Aorta (tissue), 5 donors: ENCODE measurements around the gene POLR2H. TPM values are rescaled to one million over a fixed set of nuclear protein-coding genes. Genes with fewer than 3 reads are reported as not detected.

Experiments
- ATAC-seq: fragments of 200-7000 bp; cut with Tn5 transposase; one replicate; pipeline ENCODE4 v1.9.1; 2022; ENCODE audit warnings: moderate library complexity; ENCODE audit not compliant: low FRiP score
- DNase-seq, 2 donors: peaks; one replicate each; pipeline ENCODE4 v3.0.0-alpha.2; 2020
- H3K27ac ChIP-seq, 2 donors: one replicate each; pipeline ENCODE4 v1.5.1; 2013; ENCODE audit warnings: low read length in 2 of 2, mild to moderate bottlenecking in 2 of 2, moderate library complexity in 2 of 2, control low read depth in 1 of 2, inconsistent platforms in 1 of 2, low read depth in 1 of 2
- H3K27me3 ChIP-seq, 2 donors: one replicate each; pipeline ENCODE4 v1.6.1; 2013; ENCODE audit warnings: control low read depth in 1 of 2, low read length in 1 of 2, mild to moderate bottlenecking in 1 of 2, moderate library complexity in 1 of 2; ENCODE audit not compliant: insufficient read depth in 2 of 2, control insufficient read depth in 1 of 2
- H3K36me3 ChIP-seq, 2 donors: one replicate each; pipeline ENCODE4 v1.6.1; 2013; ENCODE audit warnings: control low read depth in 1 of 2, low read length in 1 of 2, mild to moderate bottlenecking in 1 of 2; ENCODE audit not compliant: insufficient read depth in 2 of 2, control insufficient read depth in 1 of 2
- H3K4me1 ChIP-seq, 2 donors: one replicate each; pipeline ENCODE4 v1.6.1; 2013; ENCODE audit warnings: low read length in 2 of 2, control low read depth in 1 of 2, mild to moderate bottlenecking in 1 of 2, moderate library complexity in 1 of 2; ENCODE audit not compliant: insufficient read depth in 2 of 2, control insufficient read depth in 1 of 2
- H3K4me3 ChIP-seq, 2 donors: one replicate each; pipeline ENCODE4 v1.5.1; 2013; ENCODE audit warnings: low read length in 2 of 2, control low read depth in 1 of 2, mild to moderate bottlenecking in 1 of 2
- H3K9me3 ChIP-seq: one replicate; pipeline ENCODE4 v1.6.1; 2013; ENCODE audit warnings: mild to moderate bottlenecking, low read length; ENCODE audit not compliant: control insufficient read depth
- WGBS, 2 donors: extraction: QIAGEN DNeasy Blood & Tissue Kit; methylation state at CpG; one replicate each; pipeline ENCODE4 v1.1.7; 2013; 5-methylcytosine and 5-hydroxymethylcytosine counted together
- intact Hi-C, 2 donors: fragments of 100-400 bp; cut with DNase I; formaldehyde crosslinking; loops; one replicate each; pipeline versions ENCODE4 v1.14.2 to v1.15.0; 2022
- polyA plus RNA-seq, 2 donors: library from polyadenylated mRNA; stranded (reverse); fragments of 200-250 nt; gene quantifications; one replicate each; pipeline ENCODE4 v1.2.3, GENCODE V29; 2013
- total RNA-seq, 2 donors: library from RNA; stranded (reverse); fragmentation: NEBNext Ultra II Directional; extraction: Animal tissue kit (Norgen Biotek cat#: 25700); gene quantifications; one replicate each; pipeline ENCODE4 v1.2.1, GENCODE V29; 2021
- donor health status: healthy with polysubstance abuse.
- donor health status: Bipolar disorder and iron deficiency.
- donor health status: DM: no; HTN: no; CAD: no.
- donor health status: DM: no; HTN: no; CAD: no.
- donor health status: DM: yes; HTN: yes; CAD: no.

POLR2H gene
- total and polyA plus RNA-seq, 4 donors, result 43.9 to 151 (median 57.3) TPM

DNA sequence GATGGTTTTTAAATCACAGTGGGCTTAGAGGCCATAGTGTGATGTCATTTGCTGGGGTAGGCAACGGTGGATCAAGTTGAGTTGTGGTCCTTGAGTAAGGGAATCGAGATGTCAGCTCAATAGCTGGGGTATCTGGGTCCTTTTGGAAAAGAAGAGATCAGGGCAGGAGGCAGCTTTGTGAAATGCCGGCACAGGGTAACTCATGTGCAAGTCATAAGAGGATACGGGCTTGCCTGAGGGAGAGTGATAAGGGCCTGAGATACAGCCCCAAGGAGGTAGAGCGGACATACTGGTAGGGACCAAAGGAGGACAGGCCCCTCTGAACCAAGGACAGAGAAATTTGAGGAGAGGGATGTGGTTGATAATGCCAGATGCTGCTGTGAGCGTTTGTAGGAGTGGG, 28.3 kb upstream of the POLR2H start:
- Histone ChIP-seq H3K36me3 (peaks cover 8% of the 10 kb centered on the region in 2 donors), H3K4me3 (no peak overlapping the region), H3K27me3 (no peaks in the 10 kb centered on the region), H3K4me1 (no peaks in the 10 kb centered on the region), H3K27ac (peak overlapping the region in 1 of 2 donors; percentile 12), H3K9me3 (no peaks in the 10 kb centered on the region)
- WGBS, 2 donors, result 76 to 78% methylated on average over 6 of the region's 6 CpGs
- intact Hi-C loops, result no loop called here
- DNase-seq, result no peak
- ATAC-seq, result no peak

DNA sequence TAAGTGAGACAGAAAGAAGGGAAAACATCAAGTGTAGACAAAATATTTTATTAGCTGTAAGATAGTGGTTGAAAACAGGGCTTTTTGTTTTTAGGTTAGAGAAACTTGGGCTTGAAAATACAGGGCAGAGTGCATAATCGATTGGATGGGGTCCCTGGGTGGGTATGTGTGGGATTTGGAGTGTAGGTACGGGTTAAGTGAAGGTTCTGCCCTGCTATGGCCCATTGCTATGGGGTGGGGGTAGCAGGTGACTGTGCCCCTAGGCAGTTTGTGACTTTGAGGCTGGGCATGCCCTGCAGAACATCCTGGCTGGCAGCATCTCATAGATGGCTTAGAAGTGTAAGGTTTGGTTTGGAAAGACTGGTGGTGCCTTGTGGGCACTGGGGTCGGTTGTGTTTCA, 27.8 kb upstream of the POLR2H start:
- ATAC-seq, result no peak
- 77 to 78% methylated on average over 3 of the region's 3 CpGs for WGBS, 2 donors
- Histone ChIP-seq H3K4me1 (no peaks in the 10 kb centered on the region), H3K36me3 (peaks cover 4 to 8% of the 10 kb centered on the region in 2 donors), H3K27ac (peak overlapping the region in 1 of 2 donors; percentile 7), H3K27me3 (no peaks in the 10 kb centered on the region), H3K9me3 (no peaks in the 10 kb centered on the region), H3K4me3 (no peak overlapping the region)
- intact Hi-C loops, result loop anchor here (2.0 kb wide), 1 partner anchor 13 kb away; no protein-coding TSS in a partner anchor
- no peak for DNase-seq

DNA sequence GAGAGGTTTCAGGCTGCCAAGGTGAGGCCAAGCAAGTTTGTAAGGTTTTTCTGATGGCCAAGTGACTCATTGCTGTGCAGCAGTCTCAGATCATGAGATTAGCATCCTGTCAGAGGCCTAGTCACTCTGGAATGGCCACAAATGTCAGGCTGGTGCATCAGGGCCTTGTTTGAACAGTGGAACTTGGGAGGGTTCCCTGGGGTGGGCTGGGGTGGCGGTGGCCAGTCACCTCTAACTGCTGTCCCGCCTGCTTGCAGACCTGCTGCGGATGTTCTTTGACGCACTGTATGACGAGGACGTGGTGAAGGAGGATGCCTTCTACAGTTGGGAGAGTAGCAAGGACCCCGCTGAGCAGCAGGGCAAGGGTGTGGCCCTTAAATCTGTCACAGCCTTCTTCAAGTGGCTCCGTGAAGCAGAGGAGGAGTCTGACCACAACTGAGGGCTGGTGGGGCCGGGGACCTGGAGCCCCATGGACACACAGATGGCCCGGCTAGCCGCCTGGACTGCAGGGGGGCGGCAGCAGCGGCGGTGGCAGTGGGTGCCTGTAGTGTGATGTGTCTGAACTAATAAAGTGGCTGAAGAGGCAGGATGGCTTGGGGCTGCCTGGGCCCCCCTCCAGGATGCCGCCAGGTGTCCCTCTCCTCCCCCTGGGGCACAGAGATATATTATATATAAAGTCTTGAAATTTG, 26.9 kb upstream of the POLR2H start:
- DNase-seq (no peak), ATAC-seq (no peak)
- H3K27ac ChIP-seq, result no peak overlapping the region
- no peaks in the 10 kb centered on the region for H3K27me3 ChIP-seq
- peaks cover 2 to 8% of the 10 kb centered on the region in 2 donors for H3K36me3 ChIP-seq
- H3K4me1 ChIP-seq, result no peaks in the 10 kb centered on the region
- intact Hi-C loops, result loop anchor here (2.0 kb wide), 1 partner anchor 14 kb away; no protein-coding TSS in a partner anchor
- H3K9me3 ChIP-seq, result no peaks in the 10 kb centered on the region
- WGBS, 2 donors, result 74% methylated on average over 15 of the region's 15 CpGs
- no peak overlapping the region for H3K4me3 ChIP-seq

DNA sequence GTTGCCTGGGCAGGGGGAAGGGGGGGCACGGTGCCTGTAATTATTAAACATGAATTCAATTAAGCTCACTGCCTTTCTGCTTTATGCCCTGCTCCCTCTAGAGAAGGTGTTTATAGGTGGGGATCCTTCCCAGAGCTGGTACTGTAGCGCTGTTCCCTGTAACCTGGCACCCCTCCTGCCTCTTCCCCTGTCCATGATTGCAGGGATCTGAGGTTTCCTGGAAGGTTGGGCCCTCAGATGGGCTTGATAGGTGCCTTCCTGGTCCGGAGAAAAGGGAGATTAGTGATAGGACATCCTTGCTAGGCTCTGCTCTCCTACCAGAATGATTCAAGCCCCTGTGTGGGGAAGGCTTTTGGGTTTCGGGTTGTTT, 26.2 kb upstream of the POLR2H start:
- Histone ChIP-seq H3K36me3 (peaks cover 2 to 8% of the 10 kb centered on the region in 2 donors), H3K27ac (peak overlapping the region; percentile 71 to 92), H3K4me1 (no peaks in the 10 kb centered on the region), H3K27me3 (no peaks in the 10 kb centered on the region), H3K4me3 (no peak overlapping the region), H3K9me3 (no peaks in the 10 kb centered on the region)
- ATAC-seq (no peak), DNase-seq (no peak)
- WGBS, 2 donors, result 48 to 51% methylated on average over 4 of the region's 4 CpGs
- intact Hi-C loops, result loop anchor here (2.0 kb wide), 1 partner anchor 14 kb away; no protein-coding TSS in a partner anchor

DNA sequence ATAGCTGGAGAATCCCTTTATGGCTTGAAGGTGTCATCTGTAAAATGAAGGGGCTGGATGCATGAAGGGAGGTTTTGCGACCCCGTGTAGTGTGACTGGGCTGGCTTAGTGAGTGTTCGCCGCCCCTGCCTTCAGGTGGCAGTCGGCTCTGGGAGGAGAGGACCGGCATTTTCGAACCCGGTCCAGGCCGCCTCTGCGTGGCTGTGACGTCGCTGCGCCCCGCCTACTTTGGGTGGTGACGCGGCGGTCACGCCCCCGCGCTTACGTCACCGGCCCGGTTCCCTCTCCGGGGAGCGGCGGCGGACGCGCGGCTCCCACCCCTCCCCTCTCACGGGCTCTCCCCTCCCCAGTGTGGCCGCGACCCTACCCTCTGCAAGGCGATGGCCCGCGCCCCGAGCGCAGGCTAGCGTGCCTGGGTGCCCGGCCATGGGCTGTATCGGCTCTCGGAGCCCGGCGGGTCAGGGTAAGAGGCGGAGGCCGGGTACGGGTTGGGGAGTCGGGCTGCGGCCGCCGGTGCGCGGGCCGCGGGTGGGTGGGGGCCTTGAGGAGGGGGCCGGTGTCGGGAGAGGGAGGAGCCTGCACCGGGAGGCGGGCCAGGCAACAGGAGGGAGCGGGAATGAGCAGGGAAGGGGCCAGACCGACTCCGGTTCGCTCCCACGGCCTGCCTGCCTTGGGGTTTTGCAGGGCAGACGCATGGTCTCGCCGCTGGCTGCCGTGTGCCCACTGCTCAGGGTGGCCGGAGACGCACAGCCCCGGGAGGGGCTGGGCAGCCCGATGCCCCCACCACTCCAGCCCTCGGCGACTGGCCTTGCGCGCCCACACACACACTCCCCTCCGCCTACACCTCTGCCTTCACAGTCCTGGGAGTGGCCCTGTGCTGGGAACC, 25.6 kb upstream of the POLR2H start:
- peak overlapping the region; percentile 85 to 93 for H3K27ac ChIP-seq
- 0 to 1% methylated on average over 67 to 77 of the region's 77 CpGs for WGBS, 2 donors
- intact Hi-C loops, result loop anchor here (2.0 kb wide), 1 partner anchor 15 kb away; no protein-coding TSS in a partner anchor
- DNase-seq (peak; percentile 90 to 97), ATAC-seq (peak; percentile 85)
- H3K4me1 ChIP-seq, result no peaks in the 10 kb centered on the region
- peaks cover 2 to 8% of the 10 kb centered on the region in 2 donors for H3K36me3 ChIP-seq
- H3K27me3 ChIP-seq, result no peaks in the 10 kb centered on the region
- peak overlapping the region; percentile 19 to 73 for H3K4me3 ChIP-seq
- H3K9me3 ChIP-seq, result no peaks in the 10 kb centered on the region

DNA sequence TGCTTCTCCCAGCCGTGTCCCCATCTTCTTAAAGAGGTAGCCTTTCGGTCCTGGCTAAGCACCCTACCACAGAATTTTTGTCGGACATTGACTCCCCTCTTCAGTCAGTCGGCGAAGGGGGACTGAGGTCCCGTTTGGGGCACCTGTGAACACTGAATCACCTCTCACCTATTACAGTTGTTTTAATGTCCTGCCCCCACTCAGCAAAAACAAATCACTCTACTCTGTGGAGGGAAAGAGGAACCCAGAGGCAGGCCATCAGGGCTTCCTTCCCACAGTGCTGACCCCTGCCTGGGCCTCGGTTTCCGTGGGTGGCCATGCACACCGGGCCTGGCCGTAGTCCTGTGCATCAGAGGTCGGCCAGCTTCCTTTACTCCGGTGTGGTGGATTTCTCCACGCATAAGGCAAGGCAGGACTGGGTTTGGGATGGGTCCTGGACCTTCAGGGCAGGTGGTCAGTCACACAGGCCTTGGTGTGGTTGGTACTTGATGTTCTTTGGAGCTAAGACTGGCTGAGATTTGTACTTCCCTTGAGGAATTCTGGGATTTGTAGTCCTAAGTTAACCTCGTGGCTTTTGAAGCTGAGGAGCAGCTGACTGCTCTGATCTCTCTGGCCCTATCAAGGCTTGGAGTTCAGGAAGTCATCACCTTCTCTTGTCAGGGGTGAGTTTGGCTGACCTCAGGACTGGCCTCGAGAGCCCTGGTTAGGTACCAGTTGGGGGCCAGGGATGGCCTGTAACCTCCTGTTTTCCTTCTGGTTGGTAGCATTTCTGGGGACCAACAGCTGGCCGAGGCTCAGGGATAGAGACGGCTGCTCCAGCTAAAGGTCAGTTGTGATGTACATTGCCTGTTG, 24.7 kb upstream of the POLR2H start:
- DNase-seq (no peak), ATAC-seq (peak; percentile 72)
- intact Hi-C loops, result loop anchor here in 1 of 2 donors (1.0 kb wide), 1 partner anchor 22 kb away; the partner anchor contains the start of gene EIF4G1
- Histone ChIP-seq H3K36me3 (peaks cover 1 to 5% of the 10 kb centered on the region in 2 donors), H3K27ac (peak overlapping the region; percentile 78 to 93), H3K4me1 (no peaks in the 10 kb centered on the region), H3K9me3 (no peaks in the 10 kb centered on the region), H3K4me3 (peak overlapping the region; percentile 19 to 73), H3K27me3 (no peaks in the 10 kb centered on the region)
- 3% methylated on average over 17 of the region's 17 CpGs for WGBS, 2 donors

DNA sequence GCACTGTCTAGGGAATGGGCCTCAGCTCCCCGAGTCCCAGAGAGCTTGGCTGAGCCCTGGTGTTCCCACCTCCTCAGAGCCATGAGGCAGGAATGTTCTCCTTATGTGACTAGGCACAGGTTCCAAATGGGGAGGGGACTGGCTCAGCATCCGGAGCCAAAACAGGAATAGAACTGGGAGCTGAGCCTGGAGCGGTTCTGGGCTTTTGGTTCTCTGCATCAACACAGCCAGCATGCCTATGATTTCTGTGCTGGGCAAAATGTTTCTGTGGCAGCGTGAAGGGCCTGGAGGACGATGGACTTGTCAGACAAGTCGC, 24.2 kb upstream of the POLR2H start, which contains the start of gene FAM131A:
FAM131A (plus strand) TSS at position 202 of the 316 bp plus-strand sequence; CDS start at position 233, 31 bp downstream.
- Histone ChIP-seq H3K9me3 (no peaks in the 10 kb centered on the region), H3K4me1 (no peaks in the 10 kb centered on the region), H3K27ac (peak within 1 kb of the TSS; percentile 78 to 94), H3K36me3 (peaks cover 0 to 3% of the 10 kb centered on the region in 2 donors), H3K27me3 (no peaks in the 10 kb centered on the region), H3K4me3 (peak within 1 kb of the TSS; percentile 19 to 73)
- intact Hi-C loops, result loop anchor here in 1 of 2 donors (1.0 kb wide), 1 partner anchor 23 kb away; the partner anchor contains the start of gene EIF4G1
- ATAC-seq (peak; percentile 75), DNase-seq (peak; percentile 84 to 89)
- 3 to 5% methylated on average over 6 of the region's 6 CpGs for WGBS, 2 donors

DNA sequence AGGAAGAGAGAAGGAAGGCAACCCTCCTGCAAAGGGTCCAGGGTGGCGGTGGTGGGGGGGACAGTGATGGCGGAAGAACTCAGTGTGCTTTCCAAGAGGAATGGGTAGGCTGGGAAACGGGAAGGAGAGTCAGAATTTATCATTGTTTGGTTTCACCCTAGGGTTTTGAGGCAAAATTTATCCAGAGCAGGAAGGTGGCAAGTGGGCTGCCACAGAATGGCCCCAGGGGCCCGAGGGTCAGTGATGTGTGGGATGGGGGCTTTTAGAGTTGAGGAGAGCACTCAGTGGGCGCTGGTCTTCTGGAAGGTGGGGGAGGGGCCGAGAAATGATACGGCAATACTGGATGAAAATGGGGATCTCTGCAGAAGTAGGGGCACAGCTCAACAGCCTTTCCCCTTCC, 23.5 kb upstream of the POLR2H start:
- intact Hi-C loops, result loop anchor here in 1 of 2 donors (1.0 to 2.0 kb wide), 2 partner anchors 23 to 24 kb away; partner anchors contain the start of genes CLCN2, EIF4G1 and POLR2H
- 8 to 10% methylated on average over 7 of the region's 7 CpGs for WGBS, 2 donors
- ATAC-seq, result no peak

More for the DNA sequence above, 23.5 kb upstream of the POLR2H start:
- Histone ChIP-seq H3K4me1 (no peaks in the 10 kb centered on the region), H3K9me3 (no peaks in the 10 kb centered on the region), H3K4me3 (peak overlapping the region in 1 of 2 donors; percentile 19), H3K27me3 (no peaks in the 10 kb centered on the region), H3K27ac (peak overlapping the region; percentile 23 to 94), H3K36me3 (no peaks in the 10 kb centered on the region)
- DNase-seq, result no peak
